ENCODE data around the gene CRAT.

CRAT gene

GRCh38 chr9:129110740-129111527 is at the start of gene CRAT, which contains the start of gene PTPA:
Gene CRAT (minus strand): TSS chr9:129110793. CDS start chr9:129110509, 284 bp downstream.
Gene PTPA (plus strand): TSS chr9:129111415. CDS start chr9:129111601, 186 bp downstream.
- DNase-seq = peak; percentile 96

GRCh38 chr9:129156163-129156562 is 45.6 kb upstream of the CRAT start:
- no peak for DNase-seq

- DNase-seq = no peak
Observed at GRCh38 chr9:129154866-129155477, 44.4 kb upstream of the CRAT start.

GRCh38 chr9:129151469-129151868 is 40.9 kb upstream of the CRAT start:
- no peak for DNase-seq

- DNase-seq = no peak
Observed at GRCh38 chr9:129150672-129151211, 40.1 kb upstream of the CRAT start.

- no peak for DNase-seq
Observed at GRCh38 chr9:129150122-129150521, 39.5 kb upstream of the CRAT start.

GRCh38 chr9:129149442-129149841 is 38.8 kb upstream of the CRAT start:
- DNase-seq = no peak

- DNase-seq = no peak
Observed at GRCh38 chr9:129148463-129149204, 38.0 kb upstream of the CRAT start.

- no peak for DNase-seq
Observed at GRCh38 chr9:129146441-129146941, 35.9 kb upstream of the CRAT start.

- no peak for DNase-seq
Observed at GRCh38 chr9:129145841-129146292, 35.3 kb upstream of the CRAT start.

GRCh38 chr9:129145316-129145715 is 34.7 kb upstream of the CRAT start:
- no peak for DNase-seq

GRCh38 chr9:129143031-129143927 is 32.7 kb upstream of the CRAT start:
- DNase-seq = peak; percentile 74

GRCh38 chr9:129142138-129142935 is 31.7 kb upstream of the CRAT start:
- DNase-seq = no peak

GRCh38 chr9:129141066-129142041 is 30.8 kb upstream of the CRAT start:
- no peak for DNase-seq

- DNase-seq = no peak
Observed at GRCh38 chr9:129140397-129141065, 29.9 kb upstream of the CRAT start.

- peak; percentile 74 for DNase-seq
Observed at GRCh38 chr9:129139993-129140396, 29.4 kb upstream of the CRAT start.

- peak; percentile 69 for DNase-seq
Observed at GRCh38 chr9:129139233-129139992, 28.8 kb upstream of the CRAT start.

- DNase-seq = no peak
Observed at GRCh38 chr9:129138476-129139232, 28.1 kb upstream of the CRAT start.

Data from activated naive CD4-positive, alpha-beta T cell treated with anti-CD3 and anti-CD28 coated beads, Interleukin-2, amount 50 U/mL, for 16 hours (primary cell).